Measurements from ENCODE around the gene MRPS18B.
"Not testable (repeated sequence)": the region's sequence is repeated elsewhere in the genome, so short reads cannot be mapped to it uniquely, and the experiment has no call there.

GRCh38 chr6:30666300-30666699 lies 48.7 kb downstream of the MRPS18B start:
- not testable (repeated sequence) for TF ChIP-seq CTCF (IDR thresholded peaks at IDR 0.05); REST (IDR thresholded peaks at IDR 0.05; ENCODE audit: insufficient read depth in 1 of 2, low read depth in 2 of 2, low read length in 1 of 2); POLR2AphosphoS5 (IDR thresholded peaks at IDR 0.05; ENCODE audit: low read depth, low read length); SIN3A (IDR thresholded peaks at IDR 0.05; ENCODE audit: borderline replicate concordance, insufficient read depth, low read depth, low read length); TCF7L2 (IDR thresholded peaks at IDR 0.05; ENCODE audit: low read depth, low read length)
